Astrocyte (in vitro differentiated cells and primary cell): ENCODE measurements around the gene GRB7.

ENCODE experiments used
- CTCF ChIP-seq: IDR thresholded peaks from 2 replicates; pipeline ENCODE4 v1.5.1; 2011; ENCODE audit warnings: low read depth, mild to moderate bottlenecking, inconsistent platforms, low read length, moderate library complexity; ENCODE audit not compliant: insufficient read depth
- EZH2 ChIP-seq: IDR thresholded peaks from 2 replicates; pipeline ENCODE4 v1.6.1; 2012; ENCODE audit warnings: mild to moderate bottlenecking, low read length, inconsistent platforms; ENCODE audit not compliant: insufficient read depth

GRCh38 chr17:39738568-39738901 lies 797 bp downstream of the GRB7 start:
- TF ChIP-seq CTCF (no peak), EZH2 (no peak)
